GM21367 (cell line): ENCODE results near the gene SAMD7.

ENCODE experiments used
- ATAC-seq: cut with Tn5 transposase; IDR thresholded peaks from one replicate; pipeline ENCODE4 v1.9.1; 2021; ENCODE audit not compliant: unreplicated experiment

SAMD7 gene

DNA sequence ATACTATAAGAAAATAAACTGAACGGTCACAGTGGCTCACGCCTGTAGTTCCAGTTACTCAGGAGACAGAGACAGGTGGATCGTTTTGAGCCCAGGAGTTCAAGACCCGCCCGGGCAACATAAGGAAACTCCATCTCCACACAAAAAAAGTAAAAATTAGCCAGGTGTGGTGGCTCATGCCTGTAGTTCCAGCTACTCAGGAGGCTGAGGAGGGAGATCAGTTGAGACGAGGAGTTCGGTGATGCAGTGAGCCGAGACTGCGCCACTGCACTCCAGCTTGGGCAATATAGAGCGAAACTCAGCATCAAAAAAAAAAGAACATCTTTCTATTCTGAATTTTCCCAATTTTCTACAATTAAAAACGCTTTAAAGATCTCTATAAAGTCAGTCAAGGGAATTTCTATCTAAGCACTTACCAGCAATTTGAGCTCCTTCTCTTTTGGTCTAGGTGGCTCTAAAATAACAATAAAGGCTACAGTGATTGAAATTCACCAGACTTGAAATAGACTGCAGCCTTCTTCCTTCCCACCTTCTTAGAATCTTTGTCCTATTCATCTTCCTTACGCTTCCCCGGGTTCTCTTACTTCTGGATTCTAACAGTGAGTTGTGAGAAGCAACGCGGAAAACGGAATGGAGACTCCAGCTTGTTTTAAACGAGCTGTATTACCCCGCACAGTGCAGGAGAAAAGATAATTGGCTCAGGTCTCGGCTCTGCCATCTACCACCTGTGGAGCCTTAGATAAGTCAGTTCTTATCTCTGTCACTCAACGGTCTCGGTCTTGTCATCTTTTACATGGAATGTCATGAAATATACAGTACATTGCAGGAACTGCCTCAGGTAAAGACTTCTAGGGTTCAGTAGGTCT, 54.4 kb downstream of the SAMD7 start:
- no peak for ATAC-seq

GRCh38 chr3:169966428-169966950, 55.1 kb downstream of the SAMD7 start, which contains the start of gene SEC62:
SEC62 (plus strand) TSS chr3:169966807; CDS start chr3:169966823, 16 bp downstream.
- peak; percentile 84 for ATAC-seq

- ATAC-seq = peak; percentile 13
Measured at GRCh38 chr3:169966951-169967915, 55.9 kb downstream of the SAMD7 start.

- ATAC-seq = no peak
Measured at GRCh38 chr3:169968224-169968885, 57.0 kb downstream of the SAMD7 start.

DNA sequence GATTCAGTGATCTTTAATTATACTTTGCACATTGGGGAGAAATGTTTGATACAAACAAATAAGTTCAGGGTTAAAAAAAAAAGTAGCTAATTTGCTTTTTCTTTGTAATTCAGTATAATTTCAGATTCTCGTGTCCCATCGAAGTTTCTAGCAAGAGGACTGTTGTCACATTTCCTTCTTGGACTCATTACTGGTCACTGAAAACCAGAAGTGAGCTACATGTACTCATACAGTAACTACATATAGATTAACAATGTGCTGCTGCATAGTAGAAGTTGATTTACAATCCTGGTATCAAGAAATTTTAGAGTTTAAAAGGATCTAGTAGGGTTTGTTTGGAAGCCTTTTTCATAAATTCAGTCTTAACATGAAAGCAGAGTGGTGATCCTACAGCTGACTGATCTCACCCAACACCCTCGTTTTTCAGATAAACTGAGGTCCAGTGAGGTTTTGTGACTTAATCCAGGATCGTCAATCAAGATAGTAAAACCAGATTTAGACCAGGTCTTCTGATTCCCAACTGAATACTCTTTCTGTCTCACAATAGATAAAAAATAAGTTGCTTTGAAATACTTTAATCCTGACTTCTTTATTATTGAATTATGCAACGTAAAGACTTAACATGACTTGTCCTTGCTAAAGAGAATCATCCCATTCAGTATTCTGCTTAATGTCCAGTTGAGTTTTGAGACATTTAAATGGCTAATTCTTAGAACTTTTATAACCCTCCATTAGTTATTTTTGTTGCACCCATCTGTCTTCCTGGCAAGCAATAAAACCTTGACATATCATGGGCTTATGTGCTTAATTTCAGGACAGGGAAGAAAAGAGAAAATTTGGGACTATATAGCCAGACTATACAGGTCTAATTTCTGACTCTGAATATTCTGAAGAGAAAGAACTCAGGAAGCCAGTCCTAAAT, 58.1 kb downstream of the SAMD7 start:
- ATAC-seq = no peak

GRCh38 chr3:169970847-169971246, 59.5 kb downstream of the SAMD7 start:
- ATAC-seq = no peak

DNA sequence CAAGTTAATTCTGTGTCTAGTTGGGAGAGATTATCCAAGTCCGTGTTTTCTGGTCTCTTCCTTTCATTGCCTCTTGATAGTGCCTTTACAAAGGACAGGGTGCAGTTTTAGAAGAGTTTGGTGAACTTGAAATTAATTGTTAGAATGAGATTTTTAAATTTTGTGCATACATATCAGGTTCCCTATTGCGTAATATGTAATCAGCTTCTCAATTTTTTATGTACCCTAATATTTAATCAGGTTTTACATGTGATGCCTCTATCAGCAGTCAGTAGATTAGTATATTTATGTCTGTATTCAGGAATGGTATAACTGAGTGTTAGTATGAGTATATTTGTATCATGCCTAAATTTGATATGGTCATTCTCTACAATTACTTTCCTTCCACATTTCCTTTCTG, 60.1 kb downstream of the SAMD7 start:
- no peak for ATAC-seq

DNA sequence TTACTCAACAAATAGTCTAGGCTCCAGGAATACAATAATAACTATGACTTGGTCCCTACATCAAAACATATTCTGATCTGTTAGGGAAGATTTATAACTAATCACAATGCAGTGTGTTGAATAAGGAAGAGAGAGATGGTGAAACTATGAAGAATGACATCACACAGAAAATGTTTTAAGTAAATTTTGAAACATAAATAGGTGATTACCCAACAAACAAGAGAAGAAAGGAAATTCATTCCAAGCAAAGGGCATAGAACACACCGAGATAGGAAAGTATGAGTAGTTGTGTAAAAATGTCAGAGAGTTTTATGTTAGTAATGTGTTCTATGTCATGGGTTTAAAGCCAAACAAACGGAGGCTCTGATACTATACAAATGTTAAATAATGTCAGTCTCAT, 68.7 kb downstream of the SAMD7 start:
- no peak for ATAC-seq

GRCh38 chr3:169984292-169984691, 72.9 kb downstream of the SAMD7 start:
- ATAC-seq = no peak
